ENCODE data around the gene AKAP7. TPM values are rescaled to one million over a fixed set of nuclear protein-coding genes. Genes with fewer than 3 reads are reported as not detected.
A peak's percentile ranks its signal among the peaks of the same experiment; 100 is the strongest.

AKAP7 gene
- total and polyA plus RNA-seq, 2 experiments from 2014 or later, result 9.1 to 11.9 TPM

DNA sequence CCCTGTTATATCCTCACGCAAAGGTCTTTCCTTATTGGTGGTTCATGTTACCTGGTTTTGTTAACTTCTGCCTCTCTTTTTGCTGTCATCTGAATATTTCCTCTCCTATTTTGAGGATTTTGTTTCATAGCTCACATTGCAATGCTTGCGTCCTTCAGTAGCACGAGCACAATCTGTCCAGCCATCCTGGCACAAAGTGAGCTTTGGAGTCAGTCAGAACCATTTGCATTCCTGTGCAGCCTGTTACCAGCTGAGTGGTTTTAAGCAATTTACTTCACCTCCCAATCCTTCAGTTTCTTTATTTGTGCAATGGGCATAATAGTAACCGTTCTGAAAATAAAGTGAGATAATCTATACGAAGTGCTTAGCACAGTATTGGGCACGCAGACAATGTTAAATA, 42.7 kb downstream of the AKAP7 start:
- no peaks in the 10 kb centered on the region for H3K4me1 ChIP-seq (ENCODE audit: low read depth)
- H3K27me3 ChIP-seq, result no peaks in the 10 kb centered on the region
- TF ChIP-seq CTCF (IDR thresholded peaks at IDR 0.05; ENCODE audit: low read depth, low read length), result no peak
- no peak overlapping the region for H3K4me3 ChIP-seq
- H3K27ac ChIP-seq, result no peak overlapping the region
- H3K9me3 ChIP-seq (ENCODE audit: low read depth), result no peaks in the 10 kb centered on the region
- no peak for DNase-seq (ENCODE audit: low read depth in 1 of 2, low spot score in 1 of 2)
- H3K36me3 ChIP-seq, result no peaks in the 10 kb centered on the region

DNA sequence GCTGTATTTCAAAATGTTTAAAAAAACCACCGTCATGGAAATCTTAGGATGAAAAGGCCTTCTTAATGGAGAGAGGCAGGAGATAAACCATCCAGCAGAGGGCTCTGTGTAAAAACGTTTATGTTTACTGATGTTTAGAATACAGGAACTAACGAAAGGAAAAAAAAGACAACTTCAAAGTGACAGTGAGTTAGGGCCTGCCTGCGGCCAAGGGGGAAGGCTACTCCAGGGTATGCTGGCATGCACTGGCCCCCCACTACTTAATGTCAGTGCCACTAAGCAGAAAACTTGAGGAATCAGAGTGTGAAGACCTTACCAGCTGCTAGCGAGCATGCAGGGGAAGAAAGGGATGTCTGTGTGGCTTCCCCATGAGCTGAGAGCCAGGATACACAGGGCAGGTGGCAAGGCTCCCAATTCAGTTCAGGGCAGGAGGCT, 47.7 kb downstream of the AKAP7 start:
- TF ChIP-seq CTCF (IDR thresholded peaks at IDR 0.05; ENCODE audit: low read depth, low read length), result peak; percentile 63
- Histone ChIP-seq H3K27me3 (no peaks in the 10 kb centered on the region), H3K4me1 (ENCODE audit: low read depth) (no peaks in the 10 kb centered on the region), H3K4me3 (no peak overlapping the region), H3K36me3 (no peaks in the 10 kb centered on the region), H3K27ac (no peak overlapping the region), H3K9me3 (ENCODE audit: low read depth) (no peaks in the 10 kb centered on the region)
- DNase-seq (ENCODE audit: low read depth in 1 of 2, low spot score in 1 of 2), result peak; percentile 8 to 66

- no peak overlapping the region for H3K27ac ChIP-seq
- DNase-seq (ENCODE audit: low read depth in 1 of 2, low spot score in 1 of 2), result no peak
These were observed 48.3 kb downstream of the AKAP7 start for GRCh38 chr6:131183427-131184095.

GRCh38 chr6:131191590-131191989, 56.3 kb downstream of the AKAP7 start:
- no peak overlapping the region for H3K27ac ChIP-seq
- no peak for TF ChIP-seq CTCF (IDR thresholded peaks at IDR 0.05; ENCODE audit: low read depth, low read length)
- DNase-seq (ENCODE audit: low read depth in 1 of 2, low spot score in 1 of 2), result no peak
- no peaks in the 10 kb centered on the region for H3K9me3 ChIP-seq (ENCODE audit: low read depth)
- H3K4me1 ChIP-seq (ENCODE audit: low read depth), result no peaks in the 10 kb centered on the region
- no peaks in the 10 kb centered on the region for H3K27me3 ChIP-seq
- no peaks in the 10 kb centered on the region for H3K36me3 ChIP-seq
- no peak overlapping the region for H3K4me3 ChIP-seq

More at GRCh38 chr6:131183427-131184095, 48.3 kb downstream of the AKAP7 start:
- no peaks in the 10 kb centered on the region for H3K9me3 ChIP-seq (ENCODE audit: low read depth)
- H3K27me3 ChIP-seq, result no peaks in the 10 kb centered on the region
- no peaks in the 10 kb centered on the region for H3K4me1 ChIP-seq (ENCODE audit: low read depth)
- no peaks in the 10 kb centered on the region for H3K36me3 ChIP-seq
- TF ChIP-seq CTCF (IDR thresholded peaks at IDR 0.05; ENCODE audit: low read depth, low read length), result no peak
- H3K4me3 ChIP-seq, result no peak overlapping the region

DNA sequence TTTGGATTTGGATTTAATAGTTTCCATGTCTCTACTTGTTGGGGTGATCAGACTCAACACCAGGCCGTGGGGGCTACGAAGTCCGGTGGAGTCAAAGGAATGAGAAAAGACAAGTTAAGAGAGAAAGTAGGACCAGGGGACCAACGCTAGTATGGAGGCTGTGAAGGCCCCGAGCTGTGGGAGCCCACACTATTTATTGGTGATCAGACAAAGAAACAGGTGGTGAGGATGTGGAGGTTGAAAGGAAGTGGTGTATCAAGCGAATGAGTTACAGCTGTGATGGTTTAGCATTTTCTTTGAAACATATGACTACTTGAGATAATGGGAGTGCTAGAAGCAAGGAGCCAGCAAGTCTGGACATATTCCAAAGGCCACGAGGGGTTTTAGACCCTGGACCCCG, 62.4 kb downstream of the AKAP7 start:
- Histone ChIP-seq H3K36me3 (no peaks in the 10 kb centered on the region), H3K4me1 (ENCODE audit: low read depth) (no peaks in the 10 kb centered on the region), H3K27ac (no peak overlapping the region), H3K9me3 (ENCODE audit: low read depth) (no peaks in the 10 kb centered on the region), H3K27me3 (no peaks in the 10 kb centered on the region), H3K4me3 (no peak overlapping the region)
- TF ChIP-seq CTCF (IDR thresholded peaks at IDR 0.05; ENCODE audit: low read depth, low read length), result no peak
- no peak for DNase-seq (ENCODE audit: low read depth in 1 of 2, low spot score in 1 of 2)
